Fibroblast of lung (primary cell): ENCODE results near the gene HCN3. TPM values are rescaled to one million over a fixed set of nuclear protein-coding genes. Genes with fewer than 3 reads are reported as not detected.
"Not testable (repeated sequence)": the region's sequence is repeated elsewhere in the genome, so short reads cannot be mapped to it uniquely, and the experiment has no call there.

Experiments
- DNase-seq, 2 donors: peaks; one replicate each; pipeline versions ENCODE4 v3.0.0 to v3.0.0-alpha.2; 2010; ENCODE audit warnings: low read depth in 2 of 2
- H2AFZ ChIP-seq: 2 replicates; pipeline ENCODE4 v1.5.1; 2012; ENCODE audit warnings: low read length, control low read depth, inconsistent platforms
- H3K27ac ChIP-seq: 2 replicates; pipeline ENCODE4 v1.5.1; 2011; ENCODE audit warnings: low read length, control low read depth; ENCODE audit not compliant: insufficient read depth
- H3K27me3 ChIP-seq: 2 replicates; pipeline ENCODE4 v1.5.1; 2011; ENCODE audit warnings: mild to moderate bottlenecking, low read length; ENCODE audit not compliant: control insufficient read depth, insufficient read depth
- H3K36me3 ChIP-seq: 2 replicates; pipeline ENCODE4 v1.5.1; 2011; ENCODE audit warnings: low read length; ENCODE audit not compliant: control insufficient read depth, insufficient read depth
- H3K4me1 ChIP-seq: 2 replicates; pipeline ENCODE4 v1.5.1; 2011; ENCODE audit warnings: low read length; ENCODE audit not compliant: control insufficient read depth, insufficient read depth; ENCODE audit errors: extremely low read depth
- H3K4me2 ChIP-seq: 2 replicates; pipeline ENCODE4 v1.5.1; 2011; ENCODE audit warnings: low read length, control low read depth; ENCODE audit not compliant: insufficient read depth; ENCODE audit errors: extremely low read depth
- H3K4me3 ChIP-seq, 4 experiments: fragments of 200-600 bp in 1 of 4; sonication (generic) in 1 of 4; replicated peaks in 1 of 4; 2 replicates each; pipeline ENCODE4 v1.5.1; 2011 to 2016; ENCODE audit warnings: low read length in 4 of 4, low read depth in 3 of 4, mild to moderate bottlenecking in 3 of 4, control low read depth in 2 of 4, inconsistent platforms in 1 of 4, mixed read lengths in 1 of 4; ENCODE audit not compliant: insufficient read depth in 1 of 4; ENCODE audit errors: control extremely low read depth in 1 of 4
- H3K79me2 ChIP-seq: 2 replicates; pipeline ENCODE4 v1.5.1; 2012; ENCODE audit warnings: mild to moderate bottlenecking, low read length, inconsistent platforms; ENCODE audit not compliant: control insufficient read depth, insufficient read depth
- H3K9ac ChIP-seq: 2 replicates; pipeline ENCODE4 v1.5.1; 2011; ENCODE audit warnings: mild to moderate bottlenecking, low read length, control low read depth; ENCODE audit not compliant: insufficient read depth
- H3K9me3 ChIP-seq: 2 replicates; pipeline ENCODE4 v1.5.1; 2012; ENCODE audit warnings: low read depth, low read length; ENCODE audit not compliant: control insufficient read depth, insufficient read depth
- H4K20me1 ChIP-seq: 2 replicates; pipeline ENCODE4 v1.5.1; 2011; ENCODE audit warnings: low read length; ENCODE audit not compliant: control insufficient read depth, insufficient read depth; ENCODE audit errors: extremely low read depth
- EZH2 ChIP-seq: IDR thresholded peaks from 2 replicates; pipeline ENCODE4 v1.5.1; 2012; ENCODE audit warnings: low read length, control low read depth, mild to moderate bottlenecking; ENCODE audit errors: missing control alignments
- polyA plus RNA-seq, 2 donors: library from polyadenylated mRNA; depleted of rRNA in 1 of 2; stranded (reverse) in 1 of 2; unstranded in 1 of 2; fragments of >200 nt; gene quantifications; 2 replicates each; pipeline ENCODE4 v1.2.1, GENCODE V29; 2011 to 2012; ENCODE audit warnings: missing spikeins in 1 of 2
- total RNA-seq: library from RNA; depleted of rRNA; stranded (reverse); fragments of >200 nt; gene quantifications from 2 replicates; pipeline ENCODE4 v1.2.1, GENCODE V29; 2014
- TF ChIP-seq, protein P1 (sequence below), 2 donors: IDR thresholded peaks in 1 of 2; conservative IDR thresholded peaks in 1 of 2; 1 replicate in 1 of 2; 2 replicates in 1 of 2; pipeline ENCODE4 v1.5.1; 2011 to 2012; ENCODE audit warnings: low read length in 2 of 2, control low read depth in 1 of 2, inconsistent platforms in 1 of 2, low read depth in 1 of 2, mild to moderate bottlenecking in 1 of 2

HCN3 gene
- total and polyA plus RNA-seq, 2 donors (not counting 1 experiment from before 2014, with no cell fraction given), result 0.86 to 0.99 TPM

DNA sequence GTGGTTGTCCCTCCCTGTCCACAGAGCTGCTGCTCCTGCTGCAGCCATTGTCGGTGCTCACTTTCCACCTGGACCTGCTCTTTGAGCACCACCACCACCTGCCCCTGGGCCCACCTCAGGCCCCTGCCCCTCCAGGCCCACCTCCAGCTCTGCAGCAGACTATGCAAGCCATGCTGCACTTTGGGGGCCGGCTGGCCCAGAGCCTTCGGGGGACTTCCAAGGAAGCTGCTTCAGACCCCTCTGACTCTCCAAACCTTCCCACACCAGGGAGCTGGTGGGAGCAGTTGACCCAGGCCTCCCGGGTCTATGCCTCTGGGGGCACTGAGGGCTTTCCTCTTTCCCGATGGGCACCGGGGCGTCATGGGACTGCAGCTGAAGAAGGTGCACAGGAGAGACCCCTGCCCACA lies 49.4 kb downstream of the HCN3 start:
- DNase-seq, result no peak
- no peak overlapping the region for H3K4me3 ChIP-seq
- no peak overlapping the region for H3K27ac ChIP-seq
- peaks cover 10% of the 10 kb centered on the region for H3K4me1 ChIP-seq
- no peaks in the 10 kb centered on the region for H3K27me3 ChIP-seq
- TF ChIP-seq, protein P1, sequence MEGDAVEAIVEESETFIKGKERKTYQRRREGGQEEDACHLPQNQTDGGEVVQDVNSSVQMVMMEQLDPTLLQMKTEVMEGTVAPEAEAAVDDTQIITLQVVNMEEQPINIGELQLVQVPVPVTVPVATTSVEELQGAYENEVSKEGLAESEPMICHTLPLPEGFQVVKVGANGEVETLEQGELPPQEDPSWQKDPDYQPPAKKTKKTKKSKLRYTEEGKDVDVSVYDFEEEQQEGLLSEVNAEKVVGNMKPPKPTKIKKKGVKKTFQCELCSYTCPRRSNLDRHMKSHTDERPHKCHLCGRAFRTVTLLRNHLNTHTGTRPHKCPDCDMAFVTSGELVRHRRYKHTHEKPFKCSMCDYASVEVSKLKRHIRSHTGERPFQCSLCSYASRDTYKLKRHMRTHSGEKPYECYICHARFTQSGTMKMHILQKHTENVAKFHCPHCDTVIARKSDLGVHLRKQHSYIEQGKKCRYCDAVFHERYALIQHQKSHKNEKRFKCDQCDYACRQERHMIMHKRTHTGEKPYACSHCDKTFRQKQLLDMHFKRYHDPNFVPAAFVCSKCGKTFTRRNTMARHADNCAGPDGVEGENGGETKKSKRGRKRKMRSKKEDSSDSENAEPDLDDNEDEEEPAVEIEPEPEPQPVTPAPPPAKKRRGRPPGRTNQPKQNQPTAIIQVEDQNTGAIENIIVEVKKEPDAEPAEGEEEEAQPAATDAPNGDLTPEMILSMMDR (conservative IDR thresholded peaks at IDR 0.05 in 1 of 2, IDR thresholded peaks at IDR 0.05 in 1 of 2; ENCODE audit: low read depth in 1 of 2, low read length in 2 of 2), result no peak
- no peak for TF ChIP-seq EZH2
- peaks cover 3% of the 10 kb centered on the region for H4K20me1 ChIP-seq
- peaks cover 8% of the 10 kb centered on the region for H3K36me3 ChIP-seq
- H3K4me2 ChIP-seq, result no peak overlapping the region
- no peaks in the 10 kb centered on the region for H3K9me3 ChIP-seq
- peaks cover 14% of the 10 kb centered on the region for H3K79me2 ChIP-seq
- no peak overlapping the region for H3K9ac ChIP-seq
- H2AFZ ChIP-seq, result no peak overlapping the region

DNA sequence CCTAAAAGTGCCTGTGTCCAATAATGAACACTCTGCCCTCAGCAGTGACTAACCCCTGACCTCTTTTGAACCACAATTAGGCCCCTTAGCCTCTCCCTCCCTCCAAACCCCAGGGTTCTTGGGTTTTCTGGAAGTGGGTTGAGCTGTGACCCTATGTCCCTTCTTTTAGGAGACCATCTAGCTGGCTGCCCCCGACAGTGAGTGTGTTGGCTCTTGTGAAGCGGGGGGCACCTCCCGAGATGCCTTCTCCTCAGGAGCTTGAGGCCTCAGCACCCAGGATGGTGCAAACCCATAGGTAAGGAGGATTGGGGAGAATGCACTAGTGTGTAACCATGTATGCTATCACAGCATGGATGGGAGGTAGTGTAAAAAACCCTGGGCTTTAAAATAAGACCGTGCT lies 50.7 kb downstream of the HCN3 start:
- Histone ChIP-seq H3K36me3 (peaks cover 7% of the 10 kb centered on the region), H3K27ac (no peak overlapping the region), H3K4me2 (no peak overlapping the region), H3K4me1 (no peaks in the 10 kb centered on the region), H3K4me3 (no peak overlapping the region), H2AFZ (no peak overlapping the region), H3K9me3 (no peaks in the 10 kb centered on the region), H3K79me2 (peaks cover 10% of the 10 kb centered on the region), H3K27me3 (no peaks in the 10 kb centered on the region), H4K20me1 (no peaks in the 10 kb centered on the region), H3K9ac (no peak overlapping the region)
- TF ChIP-seq EZH2, result no peak
- TF ChIP-seq, protein P1 (conservative IDR thresholded peaks at IDR 0.05 in 1 of 2, IDR thresholded peaks at IDR 0.05 in 1 of 2; ENCODE audit: low read depth in 1 of 2, low read length in 2 of 2), result no peak
- DNase-seq, result no peak

DNA sequence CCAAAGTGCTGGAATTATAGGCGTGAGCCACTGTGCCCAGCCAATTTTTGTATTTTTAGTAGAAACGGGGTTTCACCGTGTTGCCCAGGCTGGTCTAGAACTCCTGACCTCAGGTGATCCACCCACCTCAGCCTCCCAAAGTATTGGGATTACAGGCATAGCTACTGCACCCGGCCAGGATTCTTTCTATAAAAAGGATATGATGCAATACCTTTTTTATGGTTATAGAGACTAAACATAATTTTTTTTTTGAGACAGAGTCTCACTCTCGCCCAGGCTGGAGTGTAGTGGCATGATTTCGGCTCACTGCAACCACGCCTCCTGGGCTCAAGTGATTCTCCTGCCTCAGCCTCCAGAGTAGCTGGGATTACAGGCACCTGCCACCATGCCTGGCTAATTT lies 51.6 kb downstream of the HCN3 start:
- not testable (repeated sequence) for H3K4me1 ChIP-seq, H2AFZ ChIP-seq, H3K27me3 ChIP-seq, H4K20me1 ChIP-seq, H3K4me2 ChIP-seq, H3K9me3 ChIP-seq, H3K9ac ChIP-seq, H3K4me3 ChIP-seq, H3K27ac ChIP-seq, DNase-seq, H3K36me3 ChIP-seq
- peaks cover 10% of the 10 kb centered on the region for H3K79me2 ChIP-seq
